Subcutaneous adipose tissue (tissue), 4 donors: ENCODE measurements around the gene SPRYD7. TPM values are rescaled to one million over a fixed set of nuclear protein-coding genes. Genes with fewer than 3 reads are reported as not detected.

Experiments
- total RNA-seq, 4 donors: library from RNA; depleted of rRNA; stranded (reverse); fragments of >200 nt; gene quantifications; one replicate each; pipeline ENCODE4 v1.1.0, GENCODE V29; 2016
- TF ChIP-seq, protein P1 (sequence below): fragments of 450-650 bp; IDR thresholded peaks from one replicate; pipeline ENCODE4 v1.5.1; 2016; ENCODE audit warnings: low read depth, mild to moderate bottlenecking, control low read depth, antibody characterized with exemption, moderate library complexity

Gene SPRYD7, protein sequence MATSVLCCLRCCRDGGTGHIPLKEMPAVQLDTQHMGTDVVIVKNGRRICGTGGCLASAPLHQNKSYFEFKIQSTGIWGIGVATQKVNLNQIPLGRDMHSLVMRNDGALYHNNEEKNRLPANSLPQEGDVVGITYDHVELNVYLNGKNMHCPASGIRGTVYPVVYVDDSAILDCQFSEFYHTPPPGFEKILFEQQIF
- 1 to 10 TPM; 3.1 to 7.5 (median 4.7) TPM for total RNA-seq

- TF ChIP-seq, protein P1, sequence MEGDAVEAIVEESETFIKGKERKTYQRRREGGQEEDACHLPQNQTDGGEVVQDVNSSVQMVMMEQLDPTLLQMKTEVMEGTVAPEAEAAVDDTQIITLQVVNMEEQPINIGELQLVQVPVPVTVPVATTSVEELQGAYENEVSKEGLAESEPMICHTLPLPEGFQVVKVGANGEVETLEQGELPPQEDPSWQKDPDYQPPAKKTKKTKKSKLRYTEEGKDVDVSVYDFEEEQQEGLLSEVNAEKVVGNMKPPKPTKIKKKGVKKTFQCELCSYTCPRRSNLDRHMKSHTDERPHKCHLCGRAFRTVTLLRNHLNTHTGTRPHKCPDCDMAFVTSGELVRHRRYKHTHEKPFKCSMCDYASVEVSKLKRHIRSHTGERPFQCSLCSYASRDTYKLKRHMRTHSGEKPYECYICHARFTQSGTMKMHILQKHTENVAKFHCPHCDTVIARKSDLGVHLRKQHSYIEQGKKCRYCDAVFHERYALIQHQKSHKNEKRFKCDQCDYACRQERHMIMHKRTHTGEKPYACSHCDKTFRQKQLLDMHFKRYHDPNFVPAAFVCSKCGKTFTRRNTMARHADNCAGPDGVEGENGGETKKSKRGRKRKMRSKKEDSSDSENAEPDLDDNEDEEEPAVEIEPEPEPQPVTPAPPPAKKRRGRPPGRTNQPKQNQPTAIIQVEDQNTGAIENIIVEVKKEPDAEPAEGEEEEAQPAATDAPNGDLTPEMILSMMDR = no peak
Measured at GRCh38 chr13:49936075-49936967, at the start of gene SPRYD7. TSS of gene SPRYD7 (minus strand) at chr13:49936340. CDS start at chr13:49936235, 105 bp downstream.

GRCh38 chr13:49985129-49985528 lies 49.0 kb upstream of the SPRYD7 start:
- TF ChIP-seq, protein P1 = no peak

DNA sequence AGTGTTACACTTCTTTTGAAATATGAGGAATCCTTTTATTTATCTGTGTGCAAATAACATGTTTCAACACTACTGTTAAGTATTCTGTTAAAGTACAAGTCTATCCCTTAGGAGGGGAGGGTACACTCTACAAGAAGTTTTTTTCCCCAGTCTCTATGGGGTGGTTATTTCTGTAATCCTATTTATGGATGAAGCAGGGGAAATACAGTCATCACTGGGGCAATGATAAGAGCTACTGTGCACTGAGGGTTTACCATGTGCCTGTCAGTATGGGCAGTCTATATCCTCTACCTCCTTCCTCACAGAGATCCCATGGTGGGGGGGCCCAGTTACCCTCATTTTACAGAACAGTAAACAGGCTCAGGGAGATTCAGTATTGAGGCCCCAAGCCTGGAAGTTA lies 44.1 kb upstream of the SPRYD7 start:
- TF ChIP-seq, protein P1 = no peak

- TF ChIP-seq, protein P1 = no peak
Measured at GRCh38 chr13:49977992-49978391, 41.9 kb upstream of the SPRYD7 start.

DNA sequence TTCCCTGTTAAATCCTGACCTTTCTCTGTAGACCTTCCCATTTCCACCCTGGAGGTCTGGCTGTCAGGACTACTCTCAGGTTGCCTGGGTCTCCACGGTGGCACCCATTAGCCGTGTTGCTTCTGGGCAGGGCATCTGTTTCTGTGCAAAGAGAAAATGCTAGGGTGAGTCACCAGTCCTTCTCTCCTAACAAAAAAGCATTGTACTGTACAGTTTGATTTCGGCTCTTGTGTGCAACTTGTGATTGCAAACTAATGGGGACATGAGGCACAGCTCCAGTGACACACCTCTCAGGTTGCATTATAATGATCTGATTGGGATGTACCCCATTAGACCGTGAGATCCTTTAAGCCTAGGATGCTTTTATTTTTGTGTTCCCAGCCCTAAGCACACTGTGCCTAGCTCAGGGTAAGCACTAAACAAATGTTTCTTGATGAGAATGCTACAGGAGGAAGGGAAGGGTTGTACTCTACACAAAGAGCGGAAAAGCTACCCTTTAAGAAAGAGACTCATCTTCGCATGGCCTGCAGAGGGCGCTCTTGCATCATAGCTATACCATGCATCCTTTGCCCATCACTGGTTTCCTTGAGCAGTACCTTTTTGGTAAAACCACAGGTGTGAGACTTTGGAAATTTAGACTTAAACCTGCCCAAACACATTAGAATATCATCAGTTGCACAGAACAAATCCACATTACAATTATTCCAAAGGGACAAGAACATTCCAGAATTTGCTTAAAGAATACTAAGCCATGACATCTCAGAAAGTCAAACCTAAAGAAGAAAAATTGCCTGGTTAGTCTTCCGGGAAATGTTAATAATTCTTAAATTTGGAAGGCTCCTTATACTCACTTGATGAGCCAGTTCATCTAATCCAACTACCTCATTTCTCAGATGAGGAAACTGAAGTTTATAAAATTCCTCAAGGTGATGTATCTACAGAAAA lies 40.4 kb upstream of the SPRYD7 start:
- TF ChIP-seq, protein P1 = no peak

DNA sequence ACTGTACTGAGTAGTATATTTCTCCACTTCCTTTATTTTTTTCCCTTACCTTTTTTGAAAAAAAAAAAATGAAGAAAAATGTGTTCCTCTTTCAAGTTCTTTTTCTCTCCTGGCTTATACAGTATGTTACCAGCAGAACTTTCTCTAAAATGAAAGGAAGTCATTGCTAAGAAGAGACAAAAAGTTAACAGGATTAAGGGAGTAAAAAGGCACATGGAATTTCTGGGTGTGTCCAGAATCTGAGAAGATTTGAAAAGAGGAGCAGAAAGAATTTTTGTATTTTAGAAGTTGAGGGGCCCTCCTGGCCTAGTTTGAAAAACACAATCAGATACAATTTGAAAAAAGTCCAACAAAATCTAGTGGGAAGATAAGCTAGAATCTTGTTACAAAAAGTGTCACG lies 39.7 kb upstream of the SPRYD7 start:
- TF ChIP-seq, protein P1 = no peak
